GM18873 (cell line): Measurements from ENCODE around the gene RBM4.
"Not testable (repeated sequence)": the region's sequence is repeated elsewhere in the genome, so short reads cannot be mapped to it uniquely, and the experiment has no call there.

ENCODE experiments used
- ATAC-seq: cut with Tn5 transposase; IDR thresholded peaks from one replicate; pipeline ENCODE4 v1.9.1; 2021; ENCODE audit warnings: mild to moderate bottlenecking, moderate library complexity, moderate number of reproducible peaks; ENCODE audit not compliant: unreplicated experiment, low FRiP score

Gene RBM4, protein sequence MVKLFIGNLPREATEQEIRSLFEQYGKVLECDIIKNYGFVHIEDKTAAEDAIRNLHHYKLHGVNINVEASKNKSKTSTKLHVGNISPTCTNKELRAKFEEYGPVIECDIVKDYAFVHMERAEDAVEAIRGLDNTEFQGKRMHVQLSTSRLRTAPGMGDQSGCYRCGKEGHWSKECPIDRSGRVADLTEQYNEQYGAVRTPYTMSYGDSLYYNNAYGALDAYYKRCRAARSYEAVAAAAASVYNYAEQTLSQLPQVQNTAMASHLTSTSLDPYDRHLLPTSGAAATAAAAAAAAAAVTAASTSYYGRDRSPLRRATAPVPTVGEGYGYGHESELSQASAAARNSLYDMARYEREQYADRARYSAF

DNA sequence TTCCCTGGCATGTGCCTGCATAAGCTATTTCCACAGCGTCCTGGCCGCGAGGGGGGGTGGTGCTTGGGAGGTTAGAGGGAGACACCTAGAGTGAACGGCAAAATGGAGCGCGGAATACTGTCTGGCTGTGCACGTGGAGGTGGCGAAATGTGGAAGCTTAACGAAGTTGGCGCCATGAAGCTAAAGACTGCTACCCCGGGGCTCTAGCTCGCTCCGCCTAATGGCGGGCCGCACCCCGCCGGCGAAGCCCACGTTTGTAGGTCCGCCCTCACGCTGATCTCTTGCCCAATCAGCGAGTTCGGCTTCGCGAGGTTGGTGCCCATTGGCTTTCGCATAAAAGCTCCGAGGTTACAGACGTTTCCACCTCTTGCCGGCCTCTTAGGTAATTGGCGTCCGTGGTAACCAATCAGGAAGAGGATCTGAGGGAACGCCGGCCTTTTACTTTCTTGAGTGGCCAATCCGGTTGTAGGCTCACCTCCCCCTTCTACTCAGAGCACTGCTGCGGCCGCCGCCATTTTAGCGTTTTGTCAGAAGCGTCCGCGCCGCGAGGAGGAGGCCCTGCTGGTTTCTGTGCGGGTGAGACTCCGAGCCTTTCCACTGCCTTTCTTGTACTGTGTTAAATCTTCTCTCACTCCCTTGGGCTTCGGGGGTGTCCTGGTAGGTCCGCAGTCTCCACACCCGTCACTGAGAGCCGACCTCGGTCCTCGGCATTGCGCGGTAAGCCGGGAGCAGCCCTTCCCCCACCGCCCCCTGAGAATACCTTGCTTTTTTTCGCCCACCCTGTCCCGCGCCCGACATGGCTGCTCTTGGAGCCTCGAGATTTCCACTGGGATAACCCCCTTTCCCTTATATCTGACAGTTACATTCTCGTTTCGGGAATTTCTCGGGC is at the start of gene RBM4:
Gene RBM4, plus strand, starts transcription at position 527 of the 889 bp plus-strand sequence. CDS start 1,009 bp downstream, outside the sequence.
- peak; percentile 94 for ATAC-seq

DNA sequence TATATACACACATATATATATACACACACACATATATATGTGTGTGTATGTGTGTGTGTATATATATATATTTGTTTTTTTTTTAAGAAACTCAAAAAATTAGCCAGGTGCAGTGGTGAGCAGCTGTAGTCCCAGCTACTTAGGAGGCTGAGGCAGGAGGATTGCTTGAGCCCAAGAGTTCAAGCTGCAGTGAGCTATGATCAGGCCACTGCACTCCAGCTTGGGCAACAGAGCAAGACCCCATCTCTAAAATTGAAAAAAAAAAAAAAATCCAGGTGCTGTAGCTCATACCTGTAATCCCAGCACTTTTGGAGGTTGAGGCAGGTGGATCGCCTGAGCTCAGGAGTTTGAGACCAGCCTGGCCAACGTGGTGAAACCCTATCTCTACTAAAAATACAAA is 49.2 kb upstream of the RBM4 start:
- not testable (repeated sequence) for ATAC-seq

DNA sequence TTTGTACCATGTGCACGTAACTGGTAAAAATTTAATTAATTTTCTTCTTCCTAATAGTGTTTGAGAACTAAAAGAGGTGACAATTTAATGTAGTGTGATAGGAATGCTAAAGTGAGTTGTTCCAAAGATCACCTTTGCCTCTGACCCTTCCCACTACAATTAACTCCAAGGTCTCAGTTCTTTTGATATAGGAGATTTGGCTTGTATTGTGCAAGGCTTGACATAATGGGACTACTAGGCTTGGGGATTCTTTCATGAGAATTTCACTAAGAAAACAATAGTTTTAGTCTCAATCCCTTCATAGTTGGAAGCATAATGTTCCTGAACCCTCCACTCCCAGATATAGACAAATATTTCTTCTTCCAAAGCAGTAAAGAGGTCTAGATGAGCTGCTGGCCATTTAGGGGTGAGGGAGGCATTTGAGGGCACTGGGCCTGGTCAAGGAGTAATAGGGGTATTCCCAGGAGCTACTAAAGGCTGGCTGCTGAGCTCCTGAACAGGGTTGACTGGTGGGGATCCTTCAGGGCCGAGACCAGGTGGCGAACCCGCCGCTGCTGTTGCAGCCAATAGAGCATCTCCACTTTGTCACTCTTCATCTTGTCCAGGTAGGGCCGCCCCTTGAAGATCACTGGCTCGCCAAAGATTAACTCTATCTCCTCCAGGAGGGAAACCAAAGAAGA is 48.4 kb upstream of the RBM4 start:
- no peak for ATAC-seq

DNA sequence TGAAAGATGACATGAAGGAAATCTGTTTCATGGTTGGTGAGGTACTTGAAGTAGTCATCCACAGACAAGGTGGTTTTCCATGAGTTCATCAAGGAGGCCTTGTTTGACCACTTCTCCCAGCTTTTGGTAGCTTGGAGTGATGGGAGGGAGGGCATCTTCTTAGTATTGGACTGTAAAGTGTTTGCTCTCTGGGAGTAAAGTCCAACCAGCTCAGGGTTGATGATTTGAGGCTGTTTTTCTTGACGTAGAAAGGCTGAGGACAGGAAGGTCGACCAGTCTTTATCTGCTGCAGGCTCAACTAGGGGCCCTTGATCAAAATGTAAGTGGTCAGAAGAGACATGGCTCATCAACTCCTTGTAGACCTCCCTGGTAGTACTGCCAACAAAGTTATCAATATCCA is 47.3 kb upstream of the RBM4 start:
- no peak for ATAC-seq

DNA sequence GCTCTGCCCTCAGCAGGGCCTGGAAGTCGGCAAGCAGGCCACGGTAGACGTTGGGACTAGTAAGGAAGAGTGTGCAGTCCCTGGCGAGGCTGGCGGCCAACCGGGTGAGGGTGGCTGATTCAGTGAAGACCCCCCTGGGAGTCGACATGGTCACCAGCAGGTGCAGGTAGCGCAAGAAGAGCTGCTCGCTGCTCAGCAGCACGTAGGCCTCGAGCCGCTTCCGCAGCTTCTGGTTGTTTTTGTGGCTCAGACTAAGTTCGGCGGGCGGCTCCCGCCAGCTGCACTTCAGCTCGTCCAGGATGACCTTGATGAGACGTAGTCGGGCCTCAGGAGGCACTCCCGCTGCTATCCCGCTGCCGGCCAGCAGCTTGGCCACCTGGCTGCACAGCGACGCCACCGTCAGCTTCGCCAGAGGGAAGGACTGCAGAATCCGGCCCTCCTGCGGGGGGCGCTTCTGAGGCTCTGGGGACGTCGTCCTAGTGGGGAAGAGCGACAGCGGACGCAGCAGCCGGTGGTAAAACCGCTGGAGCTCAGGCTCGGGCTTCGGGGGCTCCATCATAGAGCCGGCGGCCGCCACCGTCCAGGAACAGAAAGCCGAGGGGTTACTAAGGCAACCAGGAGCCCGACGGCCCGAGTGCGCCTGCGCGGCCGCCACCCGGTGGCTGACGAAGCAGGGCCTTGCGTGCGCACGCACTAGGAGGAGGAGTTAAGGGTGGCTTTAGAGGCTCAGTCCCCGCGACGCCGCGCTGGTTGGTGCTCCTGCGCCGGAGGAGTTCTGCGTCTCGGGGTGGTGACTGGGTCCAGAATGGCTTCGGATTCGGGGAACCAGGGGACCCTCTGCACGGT is 45.8 kb upstream of the RBM4 start, which contains the start of the genes CCDC87 and CCS:
Gene CCDC87, minus strand, starts transcription at position 607 of the 846 bp plus-strand sequence. Its CDS starts 48 bp downstream, at position 559.
Gene CCS, plus strand, starts transcription at position 729 of the 846 bp plus-strand sequence. Its CDS starts 77 bp downstream, at position 806.
- ATAC-seq: peak; percentile 64

DNA sequence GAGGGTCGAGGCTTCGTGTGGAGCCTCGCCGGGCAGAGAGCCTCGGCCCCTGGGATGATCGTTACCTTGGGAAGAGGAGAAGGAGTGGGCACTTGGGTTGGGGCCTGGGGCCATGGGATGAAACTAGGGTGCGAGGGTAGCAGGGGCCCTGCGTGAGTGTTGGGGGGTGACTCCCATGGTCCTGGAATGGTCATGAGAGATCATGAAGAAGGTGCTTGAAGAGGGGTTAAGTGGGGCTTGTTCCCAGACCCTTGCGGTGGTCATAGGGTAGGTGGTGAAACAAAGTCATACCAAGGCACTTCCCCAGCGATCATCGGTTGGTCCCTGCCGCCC is 45.2 kb upstream of the RBM4 start:
- ATAC-seq: peak; percentile 23

DNA sequence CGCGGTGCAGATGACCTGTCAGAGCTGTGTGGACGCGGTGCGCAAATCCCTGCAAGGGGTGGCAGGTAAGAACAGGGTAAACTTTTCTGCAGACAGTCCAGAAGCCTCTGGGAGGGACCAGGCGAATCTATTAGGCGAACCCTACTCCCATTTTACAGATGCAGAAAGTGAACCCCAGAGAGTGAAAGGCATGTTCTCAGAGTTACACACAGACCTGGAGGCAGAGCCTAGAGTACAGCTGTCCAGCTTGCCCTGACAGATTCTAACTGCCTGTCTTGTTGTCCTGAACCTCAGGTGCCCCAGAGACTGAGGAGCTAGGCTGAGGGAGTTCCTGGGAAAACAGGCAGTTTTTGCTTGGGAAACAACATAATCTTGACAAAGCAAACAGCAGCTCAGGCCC is 44.9 kb upstream of the RBM4 start:
- no peak for ATAC-seq

DNA sequence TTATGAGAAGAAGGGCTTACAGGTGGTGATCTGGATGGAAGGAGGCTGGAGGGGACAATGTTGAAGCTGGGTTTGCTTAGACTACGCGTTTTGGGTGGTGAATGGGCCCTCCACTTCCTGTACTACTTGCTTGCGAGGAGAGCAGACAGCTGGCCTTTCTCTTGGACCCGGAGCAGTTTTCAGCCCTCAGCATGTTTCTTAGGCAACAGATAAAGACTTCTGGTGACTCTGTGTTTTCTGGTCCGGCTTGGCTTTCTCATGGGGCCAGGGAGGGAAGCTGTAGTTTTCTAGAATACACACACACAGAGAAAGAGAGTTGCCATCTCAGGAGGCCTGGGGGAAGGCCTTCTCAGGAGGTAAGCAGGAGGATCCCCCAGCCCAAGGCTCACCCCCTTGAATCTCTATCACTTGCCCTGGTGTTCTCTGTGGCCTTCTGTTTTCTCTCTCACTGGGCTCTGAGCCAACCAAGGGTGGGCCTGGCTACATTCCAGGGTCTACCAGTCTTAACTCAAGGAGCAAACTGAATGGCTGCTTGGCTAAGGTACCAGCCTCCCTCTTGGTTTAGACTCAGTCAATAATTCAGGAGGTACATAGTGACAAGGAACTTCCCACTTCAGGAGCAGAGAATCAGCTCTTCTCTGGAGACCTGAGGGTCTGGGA is 43.1 kb upstream of the RBM4 start:
- ATAC-seq: no peak

DNA sequence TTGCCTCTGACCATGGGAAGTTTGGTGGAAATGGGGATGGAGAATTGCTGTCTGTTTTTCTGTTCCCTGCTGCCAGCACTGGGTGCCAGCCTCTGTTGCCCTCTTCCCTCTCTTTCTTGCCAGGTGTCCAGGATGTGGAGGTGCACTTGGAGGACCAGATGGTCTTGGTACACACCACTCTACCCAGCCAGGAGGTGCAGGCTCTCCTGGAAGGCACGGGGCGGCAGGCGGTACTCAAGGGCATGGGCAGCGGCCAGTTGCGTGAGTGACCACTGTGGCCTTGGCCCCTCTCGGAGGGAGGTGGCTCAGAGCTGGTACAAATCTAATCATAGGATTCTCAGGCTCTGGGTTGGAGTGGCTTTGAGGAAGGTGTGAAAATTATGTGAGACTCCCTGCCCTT is 39.5 kb upstream of the RBM4 start:
- ATAC-seq: no peak

DNA sequence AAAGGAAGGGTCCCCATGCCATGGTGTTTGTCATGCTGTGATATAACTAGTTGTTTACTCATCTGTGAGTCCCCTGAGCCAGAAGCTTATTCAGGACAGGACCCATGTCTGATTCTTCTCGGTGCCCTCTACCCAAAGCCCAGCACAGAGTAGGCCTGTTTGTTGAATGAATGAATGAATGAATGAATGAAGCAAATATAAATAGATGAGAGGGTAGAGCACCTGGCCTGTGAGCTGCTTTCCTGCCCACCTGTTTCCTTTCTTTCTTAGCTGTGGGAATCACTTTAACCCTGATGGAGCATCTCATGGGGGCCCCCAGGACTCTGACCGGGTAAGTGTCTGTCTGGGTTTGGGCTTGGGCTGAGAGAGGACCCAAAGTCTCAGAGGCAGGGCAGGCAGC is 38.3 kb upstream of the RBM4 start:
- no peak for ATAC-seq

DNA sequence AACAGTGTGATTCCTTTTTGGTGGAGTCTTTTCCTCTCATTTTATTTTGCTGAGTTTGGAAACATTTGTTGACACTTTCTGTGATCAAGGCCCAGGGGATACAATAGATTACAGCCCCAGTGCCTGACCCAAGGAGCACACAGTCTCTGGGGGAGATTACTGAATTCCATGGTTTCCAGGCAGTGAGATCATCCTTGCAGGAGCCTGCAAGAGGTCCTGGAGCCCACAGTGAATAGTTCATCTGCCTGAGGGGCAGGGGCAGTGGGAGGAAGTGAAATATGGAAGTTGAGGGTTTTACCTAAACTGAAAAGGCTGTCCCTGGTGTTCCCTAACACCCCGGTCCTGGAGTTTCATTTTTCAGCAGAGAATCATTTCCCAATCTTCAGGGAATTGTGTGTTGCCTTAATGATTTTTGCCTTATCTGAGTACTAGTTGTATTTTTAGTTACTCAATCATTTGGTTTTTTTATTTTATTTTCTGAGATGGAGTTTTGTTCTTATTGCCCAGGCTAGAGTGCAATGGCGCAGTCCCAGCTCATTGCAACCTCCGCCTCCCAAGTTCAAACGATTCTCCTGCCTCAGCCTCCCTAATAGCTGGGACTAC is 37.8 kb upstream of the RBM4 start:
- no peak for ATAC-seq

DNA sequence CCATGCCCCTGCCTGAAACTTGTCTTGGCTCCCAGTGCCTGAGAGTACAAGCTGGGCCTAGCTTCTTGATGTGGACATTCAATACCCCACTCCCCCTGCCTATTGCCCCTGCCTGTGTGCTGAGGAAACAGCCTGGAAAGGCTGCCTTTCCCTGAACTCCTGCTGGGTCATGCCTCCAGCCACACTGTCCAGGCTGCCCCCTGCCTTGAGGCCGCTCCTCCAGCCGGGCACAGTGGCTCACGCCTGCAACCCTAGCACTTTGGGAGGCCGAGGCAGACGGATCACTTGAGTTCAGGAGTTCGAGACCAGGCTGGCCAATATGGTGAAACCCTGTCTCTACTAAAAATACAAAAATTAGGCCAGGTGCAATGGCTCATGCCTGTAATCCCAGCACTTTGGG is 35.4 kb upstream of the RBM4 start:
- ATAC-seq: no peak

DNA sequence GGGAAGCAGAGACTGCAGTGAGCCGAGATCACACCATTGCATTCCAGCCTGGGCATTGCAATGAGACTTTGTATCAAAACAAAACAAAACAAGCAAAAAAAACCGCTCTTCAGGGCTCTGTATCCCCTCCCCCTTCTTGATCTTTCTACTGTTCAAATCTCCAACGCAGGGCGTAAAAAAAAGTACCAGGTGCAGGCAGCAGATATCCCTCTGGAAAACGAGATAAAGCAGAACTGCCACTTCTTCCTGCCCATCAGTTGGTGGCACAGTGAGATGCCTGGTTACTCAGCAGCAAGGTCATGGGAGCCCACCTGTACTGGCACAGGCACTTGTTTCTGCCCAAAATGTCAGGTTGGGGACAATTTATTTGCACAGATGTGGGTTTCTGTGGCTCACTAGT is 34.3 kb upstream of the RBM4 start:
- no peak for ATAC-seq

DNA sequence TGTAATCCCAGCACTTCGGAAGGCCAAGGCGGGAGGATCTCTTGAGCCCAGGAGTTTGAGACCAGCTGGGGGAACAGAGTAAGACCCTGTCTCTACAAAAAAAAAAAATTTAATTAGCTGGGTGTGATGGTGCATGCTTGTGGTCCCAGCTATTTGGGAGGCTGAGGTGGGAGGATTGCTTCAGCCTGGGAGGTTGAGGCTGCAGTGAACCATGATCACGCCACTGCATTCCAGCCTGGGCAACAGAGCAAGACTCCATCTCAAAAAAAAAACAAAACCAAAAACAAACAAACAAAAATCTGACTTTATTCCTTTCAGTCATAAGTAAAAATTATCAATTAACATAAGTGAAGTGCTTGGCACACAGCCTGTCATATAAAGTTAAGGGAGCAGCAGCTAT is 31.9 kb upstream of the RBM4 start:
- ATAC-seq: not testable (repeated sequence)

DNA sequence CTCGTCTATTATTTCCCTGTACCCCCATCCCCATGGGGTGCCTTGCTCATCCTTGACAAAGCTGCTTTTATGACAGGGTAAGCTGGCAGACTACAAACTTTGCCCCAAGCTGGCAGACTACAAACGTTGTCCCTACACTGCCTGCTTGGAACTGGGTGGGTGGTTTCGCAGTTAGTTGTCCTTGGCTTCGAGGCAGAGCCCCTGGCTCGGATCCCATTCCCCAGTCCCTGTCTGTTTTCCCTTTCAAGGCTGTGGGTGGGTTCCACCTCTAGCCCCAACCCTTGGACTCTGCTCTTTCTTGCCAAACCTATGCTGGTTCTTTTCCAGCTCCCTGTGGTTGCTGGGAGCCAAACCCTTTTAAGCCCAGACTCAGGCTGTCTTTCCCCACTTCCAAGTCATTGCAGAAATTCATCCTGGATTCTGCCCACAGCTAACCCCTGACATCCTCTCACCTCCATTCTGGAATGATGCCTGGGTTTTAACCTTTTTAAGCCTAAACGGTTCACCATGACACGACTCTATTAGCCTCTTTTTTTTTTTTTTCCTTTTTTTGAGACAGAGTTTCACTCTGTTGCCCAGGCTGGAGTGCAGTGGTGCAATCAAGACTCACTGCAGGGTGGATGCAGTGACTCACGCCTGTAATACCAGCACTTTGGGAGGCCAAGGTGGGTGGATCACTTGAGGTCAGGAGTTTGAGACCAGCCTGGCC is 31.2 kb upstream of the RBM4 start:
- ATAC-seq: no peak

DNA sequence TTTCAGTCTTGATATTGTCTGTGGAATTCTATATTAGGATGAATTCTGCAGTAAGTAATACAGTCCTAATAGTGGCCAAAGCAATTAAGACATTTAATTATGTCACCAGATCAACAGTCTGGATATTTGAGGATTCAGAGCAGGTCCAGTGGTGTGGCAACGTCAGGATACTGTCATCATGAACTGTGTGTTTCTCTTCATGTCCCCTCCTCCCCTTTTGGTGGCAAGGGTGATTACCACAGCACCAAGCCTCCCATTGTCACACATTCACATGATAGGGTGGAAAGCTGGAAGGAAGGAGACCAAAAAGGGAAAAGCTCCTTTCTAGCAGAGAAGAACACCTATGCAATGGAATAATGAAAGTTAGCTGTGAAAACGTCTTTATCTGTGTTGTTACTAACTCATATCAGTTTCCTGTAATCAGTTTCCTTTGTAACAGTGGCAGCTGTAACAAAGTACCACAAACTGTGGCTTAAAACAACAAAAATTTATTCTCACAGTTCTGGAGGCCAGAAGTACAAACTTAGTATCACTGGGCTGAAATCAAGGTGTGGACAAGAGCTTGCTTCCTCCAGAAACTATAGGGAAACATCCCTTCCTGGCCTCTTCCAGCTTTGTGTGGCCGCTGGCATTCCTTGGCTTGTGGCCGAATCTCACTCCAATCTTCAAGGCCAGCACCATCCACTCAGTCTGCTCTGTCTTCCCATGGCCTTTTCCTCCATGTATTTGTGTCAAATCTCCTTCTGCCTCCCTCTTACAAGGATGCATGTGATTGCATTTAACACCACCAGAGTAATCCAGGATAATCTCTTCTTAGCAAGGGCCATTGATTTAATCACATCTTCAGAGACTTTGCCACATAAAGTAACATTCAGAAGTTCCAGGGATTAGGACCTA is 28.5 kb upstream of the RBM4 start:
- no peak for ATAC-seq

DNA sequence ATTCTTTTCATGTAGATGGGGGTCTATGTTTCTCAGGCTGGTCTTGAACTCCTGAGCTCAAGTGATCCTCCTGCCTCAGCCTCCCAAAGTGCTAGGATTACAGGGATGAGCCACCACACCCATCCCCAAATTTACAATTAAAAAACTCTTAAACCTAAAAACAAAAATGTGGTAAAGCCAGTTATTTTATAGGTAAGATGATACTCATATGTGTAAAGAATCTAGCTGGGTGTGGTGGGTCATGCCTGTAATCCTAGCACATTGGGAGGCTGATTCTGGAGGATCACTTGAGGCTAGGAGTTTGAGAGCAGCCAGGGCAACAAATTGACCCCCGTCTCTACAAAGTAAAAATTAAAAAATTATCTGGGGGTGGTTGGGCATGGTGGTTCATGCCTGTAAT is 26.0 kb upstream of the RBM4 start:
- no peak for ATAC-seq

DNA sequence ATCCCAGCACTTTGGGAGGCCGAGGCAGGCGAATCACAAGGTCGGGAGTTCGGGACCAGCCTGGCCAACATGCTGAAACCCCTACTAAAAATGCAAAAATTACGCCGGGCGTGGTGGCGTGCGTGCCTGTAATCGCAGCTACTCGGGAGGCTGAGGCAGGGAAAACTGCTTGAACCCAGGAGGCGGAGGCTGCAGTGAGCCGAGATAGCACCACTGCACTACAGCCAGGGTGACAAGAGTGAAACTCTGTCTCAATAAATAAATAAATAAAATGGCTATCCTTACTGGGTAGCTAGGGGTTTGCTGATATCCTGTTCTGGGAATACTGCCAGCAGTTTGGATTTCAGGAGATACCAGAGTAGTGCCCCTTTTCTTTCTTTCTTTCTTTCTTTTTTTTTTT is 24.4 kb upstream of the RBM4 start:
- ATAC-seq: no peak
